MCF 10A (cell line): ENCODE data around the gene SEC63. TPM values are rescaled to one million over a fixed set of nuclear protein-coding genes. Genes with fewer than 3 reads are reported as not detected.
"Not testable (repeated sequence)": the region's sequence is repeated elsewhere in the genome, so short reads cannot be mapped to it uniquely, and the experiment has no call there.

Experiments used
- BruUV-seq: library from RNA; stranded (reverse); fragments of 400-500 nt; replicated peaks from 2 replicates; lab custom pipeline; 2021; lab: Mats Ljungman, UMichigan
- CTCF ChIA-PET: fragments of 300-600 bp; sonication (Branson Sonifier 250); formaldehyde crosslinking; extraction: SDS; loops from one replicate; lab custom pipeline; 2021; ENCODE audit warnings: antibody characterized with exemption, inconsistent platforms; lab: Yijun Ruan, JAX
- POLR2A ChIA-PET: fragments of 300-600, 350-650 bp; sonication (Branson Sonifier 250); formaldehyde crosslinking; extraction: SDS; loops from one replicate; lab custom pipeline; 2020; ENCODE audit warnings: antibody characterized with exemption, inconsistent platforms; lab: Yijun Ruan, JAX
- DNase-seq: peaks from one replicate; pipeline ENCODE4 v3.0.0-alpha.2; 2018; ENCODE audit not compliant: unreplicated experiment
- H3K27ac Mint-ChIP-seq: one replicate; pipeline ENCODE4 v1.8.0; 2022; ENCODE audit warnings: mild to moderate bottlenecking, low read depth, mixed read lengths; ENCODE audit not compliant: unreplicated experiment
- H3K27me3 Mint-ChIP-seq: one replicate; pipeline ENCODE4 v1.8.0; 2022; ENCODE audit warnings: mixed read lengths; ENCODE audit not compliant: insufficient read depth, unreplicated experiment
- H3K36me3 Mint-ChIP-seq: one replicate; pipeline ENCODE4 v1.8.0; 2022; ENCODE audit warnings: mild to moderate bottlenecking, moderate library complexity, mixed read lengths; ENCODE audit not compliant: insufficient read depth, unreplicated experiment
- H3K4me1 Mint-ChIP-seq: one replicate; pipeline ENCODE4 v1.8.0; 2022; ENCODE audit warnings: mixed read lengths; ENCODE audit not compliant: insufficient read depth, unreplicated experiment
- H3K4me3 Mint-ChIP-seq: one replicate; pipeline ENCODE4 v1.8.0; 2022; ENCODE audit warnings: mild to moderate bottlenecking, moderate library complexity, mixed read lengths; ENCODE audit not compliant: unreplicated experiment
- H3K9me3 Mint-ChIP-seq: one replicate; pipeline ENCODE4 v1.8.0; 2022; ENCODE audit warnings: mixed read lengths; ENCODE audit not compliant: unreplicated experiment
- CTCF ChIP-seq: fragments of 200-600 bp; IDR thresholded peaks from one replicate; pipeline ENCODE4 v1.8.0; 2022; ENCODE audit warnings: antibody characterized with exemption, mild to moderate bottlenecking; ENCODE audit not compliant: unreplicated experiment
- intact Hi-C: fragments of 100-400 bp; cut with micrococcal nuclease; formaldehyde crosslinking; loops from 2 replicates; pipeline ENCODE4 v1.14.1; 2022
- total RNA-seq: library from RNA; stranded (reverse); gene quantifications from 2 replicates; pipeline ENCODE4 v1.2.3, GENCODE V29; 2022

SEC63 gene
- total RNA-seq, 1 experiment from 2014 or later, result 204 TPM

- Mint-ChIP-seq H3K27me3 (no peaks in the 10 kb centered on the region), H3K27ac (no peak overlapping the region), H3K9me3 (peaks cover 13% of the 10 kb centered on the region), H3K4me3 (no peak overlapping the region), H3K4me1 (peaks cover 4% of the 10 kb centered on the region), H3K36me3 (peaks cover 12% of the 10 kb centered on the region)
- no peak for DNase-seq
- BruUV-seq, result no TSS peak
- intact Hi-C loops, result no loop called here
- ChIA-PET CTCF (no interaction called here), POLR2A (no interaction called here)
- TF ChIP-seq CTCF, result no peak
Observed at GRCh38 chr6:107936162-107936909, 21.7 kb downstream of the SEC63 start.

- H3K36me3 Mint-ChIP-seq, result peaks cover 17% of the 10 kb centered on the region
- H3K4me1 Mint-ChIP-seq, POLR2A ChIA-PET, CTCF ChIA-PET, BruUV-seq, H3K27ac Mint-ChIP-seq, DNase-seq, H3K4me3 Mint-ChIP-seq, H3K27me3 Mint-ChIP-seq, intact Hi-C loops: not testable (repeated sequence)
- peaks cover 13% of the 10 kb centered on the region for H3K9me3 Mint-ChIP-seq
Observed at GRCh38 chr6:107934229-107934628, 23.8 kb downstream of the SEC63 start.

- ChIA-PET POLR2A (interaction anchor here (1.2 kb wide), 1 partner anchor 11 kb away, joined by 3 read pairs; no protein-coding TSS in a partner anchor), CTCF (no interaction called here)
- peaks cover 13% of the 10 kb centered on the region for H3K9me3 Mint-ChIP-seq
- no peaks in the 10 kb centered on the region for H3K27me3 Mint-ChIP-seq
- H3K36me3 Mint-ChIP-seq, result peaks cover 20% of the 10 kb centered on the region
- intact Hi-C loops, result no loop called here
- H3K27ac Mint-ChIP-seq, result no peak overlapping the region
- BruUV-seq, result no TSS peak
- H3K4me1 Mint-ChIP-seq, result no peaks in the 10 kb centered on the region
- DNase-seq, result no peak
- TF ChIP-seq CTCF, result no peak
- no peak overlapping the region for H3K4me3 Mint-ChIP-seq
Observed at GRCh38 chr6:107932580-107932979, 25.4 kb downstream of the SEC63 start.

GRCh38 chr6:107931894-107932293 is 26.1 kb downstream of the SEC63 start:
- H3K27me3 Mint-ChIP-seq, result no peaks in the 10 kb centered on the region
- peaks cover 13% of the 10 kb centered on the region for H3K9me3 Mint-ChIP-seq
- intact Hi-C loops, result no loop called here
- H3K4me3 Mint-ChIP-seq, result no peak overlapping the region
- ChIA-PET CTCF (interaction anchor here (0.7 kb wide), 1 partner anchor 9 kb away, joined by 3 read pairs; no protein-coding TSS in a partner anchor), POLR2A (interaction anchor here (1.2 kb wide), 1 partner anchor 11 kb away, joined by 3 read pairs; no protein-coding TSS in a partner anchor)
- no peak for DNase-seq
- H3K27ac Mint-ChIP-seq, result no peak overlapping the region
- BruUV-seq, result no TSS peak
- no peaks in the 10 kb centered on the region for H3K4me1 Mint-ChIP-seq
- H3K36me3 Mint-ChIP-seq, result peaks cover 20% of the 10 kb centered on the region
- TF ChIP-seq CTCF, result no peak
